HG03159 (cell line): ENCODE data around the gene GSTT2B.
"Not testable (repeated sequence)": the region's sequence is repeated elsewhere in the genome, so short reads cannot be mapped to it uniquely, and the experiment has no call there.

Experiments
- ATAC-seq: cut with Tn5 transposase; IDR thresholded peaks from one replicate; pipeline ENCODE4 v1.9.1; 2021; ENCODE audit warnings: mild to moderate bottlenecking, moderate library complexity; ENCODE audit not compliant: unreplicated experiment

GSTT2B gene

DNA sequence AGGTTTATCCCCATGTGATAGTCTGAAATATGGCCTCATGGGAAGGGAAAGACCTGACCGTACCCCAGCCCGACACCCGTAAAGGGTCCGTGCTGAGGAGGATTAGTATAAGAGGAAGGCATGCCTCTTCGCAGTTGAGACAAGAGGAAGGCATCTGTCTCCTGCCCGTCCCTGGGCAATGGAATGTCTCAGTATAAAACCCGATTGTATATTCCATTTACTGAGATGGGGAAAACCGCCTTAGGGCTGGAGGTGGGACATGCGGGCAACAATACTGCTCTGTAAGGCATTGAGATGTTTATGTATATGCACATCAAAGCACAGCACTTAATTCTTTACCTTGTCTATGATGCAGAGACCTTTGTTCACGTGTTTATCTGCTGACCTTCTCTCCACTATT, 53.6 kb downstream of the GSTT2B start:
- ATAC-seq, result not testable (repeated sequence)
